ENCODE data around the gene KCTD10. TPM values are rescaled to one million over a fixed set of nuclear protein-coding genes. Genes with fewer than 3 reads are reported as not detected.

Gene KCTD10
- total RNA-seq, 2 experiments from 2014 or later: 37.4 to 38.2 TPM

- ATAC-seq (no peak), DNase-seq (no peak)
- Mint-ChIP-seq H3K27ac (no peak overlapping the region), H3K36me3 (ENCODE audit: low read depth) (peaks cover 7% of the 10 kb centered on the region), H3K27me3 (no peaks in the 10 kb centered on the region), H3K9me3 (no peaks in the 10 kb centered on the region), H3K4me3 (no peak overlapping the region), H3K4me1 (ENCODE audit: low read depth) (peaks cover 29% of the 10 kb centered on the region)
- POLR2A ChIA-PET: no interaction called here
- CTCF ChIA-PET: interaction anchor here (0.9 to 1.1 kb wide), 4 partner anchors 10 to 372 kb away, joined by 3 to 5 read pairs (median 3); no protein-coding TSS in a partner anchor
- TF ChIP-seq CTCF (IDR thresholded peaks at IDR 0.05): no peak
- intact Hi-C loops (cut with micrococcal nuclease): no loop called here
These were observed 4.1 kb downstream of the KCTD10 start for GRCh38 chr12:109473006-109473405.

- Mint-ChIP-seq H3K4me3 (no peak overlapping the region), H3K9me3 (no peaks in the 10 kb centered on the region), H3K27ac (no peak overlapping the region), H3K27me3 (no peaks in the 10 kb centered on the region), H3K4me1 (ENCODE audit: low read depth) (peaks cover 22% of the 10 kb centered on the region), H3K36me3 (ENCODE audit: low read depth) (peaks cover 12% of the 10 kb centered on the region)
- intact Hi-C loops (cut with micrococcal nuclease): no loop called here
- no peak for TF ChIP-seq CTCF (IDR thresholded peaks at IDR 0.05)
- ChIA-PET CTCF (interaction anchor here (1.0 to 1.2 kb wide), 2 partner anchors 56 to 76 kb away, joined by 3 read pairs; no protein-coding TSS in a partner anchor), POLR2A (interaction anchor here (1.4 kb wide), 1 partner anchor 8 kb away, joined by 8 read pairs; the partner anchor contains the start of genes KCTD10 and UBE3B)
- ATAC-seq (no peak), DNase-seq (no peak)
These were observed 7.6 kb downstream of the KCTD10 start for GRCh38 chr12:109469517-109469916.

- H3K27ac Mint-ChIP-seq: no peak overlapping the region
- no peaks in the 10 kb centered on the region for H3K27me3 Mint-ChIP-seq
- DNase-seq: no peak
- no peak overlapping the region for H3K4me3 Mint-ChIP-seq
- ChIA-PET CTCF (interaction anchor here (1.1 to 1.3 kb wide), 2 partner anchors 130 to 338 kb away, joined by 3 read pairs; no protein-coding TSS in a partner anchor), POLR2A (interaction anchor here (1.4 to 1.5 kb wide), 2 partner anchors 9 to 10 kb away, joined by 3 to 8 read pairs; partner anchors contain the start of genes KCTD10 and UBE3B)
- intact Hi-C loops (cut with micrococcal nuclease): no loop called here
- TF ChIP-seq CTCF (IDR thresholded peaks at IDR 0.05): no peak
- H3K9me3 Mint-ChIP-seq: no peaks in the 10 kb centered on the region
- ATAC-seq: no peak
- H3K4me1 Mint-ChIP-seq (ENCODE audit: low read depth): peaks cover 31% of the 10 kb centered on the region
- H3K36me3 Mint-ChIP-seq (ENCODE audit: low read depth): peaks cover 11% of the 10 kb centered on the region
These were observed 9.0 kb downstream of the KCTD10 start for GRCh38 chr12:109467978-109468676.

GRCh38 chr12:109466821-109467220, 10.3 kb downstream of the KCTD10 start:
- Mint-ChIP-seq H3K9me3 (no peaks in the 10 kb centered on the region), H3K27ac (no peak overlapping the region), H3K27me3 (no peaks in the 10 kb centered on the region), H3K4me1 (ENCODE audit: low read depth) (peaks cover 37% of the 10 kb centered on the region), H3K4me3 (no peak overlapping the region), H3K36me3 (ENCODE audit: low read depth) (peaks cover 11% of the 10 kb centered on the region)
- DNase-seq (no peak), ATAC-seq (no peak)
- no peak for TF ChIP-seq CTCF (IDR thresholded peaks at IDR 0.05)
- ChIA-PET POLR2A (interaction anchor here (1.5 kb wide), 1 partner anchor 9 kb away, joined by 3 read pairs; no protein-coding TSS in a partner anchor), CTCF (interaction anchor here (1.1 to 1.3 kb wide), 2 partner anchors 131 to 339 kb away, joined by 3 read pairs; no protein-coding TSS in a partner anchor)
- intact Hi-C loops (cut with micrococcal nuclease): no loop called here

- DNase-seq (no peak), ATAC-seq (no peak)
- Mint-ChIP-seq H3K4me1 (ENCODE audit: low read depth) (peaks cover 40% of the 10 kb centered on the region), H3K36me3 (ENCODE audit: low read depth) (peaks cover 11% of the 10 kb centered on the region), H3K27ac (no peak overlapping the region), H3K9me3 (no peaks in the 10 kb centered on the region), H3K27me3 (no peaks in the 10 kb centered on the region), H3K4me3 (no peak overlapping the region)
- intact Hi-C loops (cut with micrococcal nuclease): no loop called here
- ChIA-PET POLR2A (no interaction called here), CTCF (no interaction called here)
- TF ChIP-seq CTCF (IDR thresholded peaks at IDR 0.05): no peak
These were observed 10.8 kb downstream of the KCTD10 start for GRCh38 chr12:109466305-109466704.

All from activated CD8-positive, alpha-beta T cell treated with anti-CD3 and anti-CD28 coated beads for 36 hours (primary cell).